SU-DHL-6 (cell line): Measurements from ENCODE around the gene CST9.

Experiments
- H2AFZ ChIP-seq: fragments of 200-600 bp; sonication (generic); 2 replicates; pipeline ENCODE4 v1.6.1; 2014; ENCODE audit warnings: low read depth, mild to moderate bottlenecking, moderate library complexity, mixed read lengths, antibody characterized with exemption, low read length; ENCODE audit not compliant: severe bottlenecking
- H3F3A ChIP-seq: fragments of 200-600 bp; shearing (Covaris generic); 2 replicates; pipeline ENCODE4 v1.6.0; 2016; ENCODE audit warnings: antibody characterized with exemption, mild to moderate bottlenecking; ENCODE audit not compliant: insufficient read depth
- H3K27ac ChIP-seq: fragments of 200-600 bp; sonication (generic); 2 replicates; pipeline ENCODE4 v1.5.1; 2016; ENCODE audit warnings: low read depth, mild to moderate bottlenecking, low read length, moderate library complexity, mixed read lengths
- H3K27me3 ChIP-seq: fragments of 200-600 bp; sonication (generic), shearing (Covaris generic); 2 replicates; pipeline ENCODE4 v1.6.0; 2014; ENCODE audit warnings: mild to moderate bottlenecking, low read length
- H3K36me3 ChIP-seq: fragments of 200-600 bp; sonication (generic); 2 replicates; pipeline ENCODE4 v1.6.1; 2014; ENCODE audit warnings: mild to moderate bottlenecking, low read length, mixed read lengths
- H3K4me2 ChIP-seq: fragments of 300-600, 200-600 bp; shearing (Covaris generic), sonication (generic); 2 replicates; pipeline ENCODE4 v1.6.0; 2014; ENCODE audit warnings: low read length, low read depth, mild to moderate bottlenecking; ENCODE audit not compliant: poor library complexity, severe bottlenecking
- H3K4me3 ChIP-seq: fragments of 200-600 bp; sonication (generic); 2 replicates; pipeline ENCODE4 v1.5.1; 2014; ENCODE audit warnings: antibody characterized with exemption, low read length, mild to moderate bottlenecking, mixed read lengths; ENCODE audit not compliant: insufficient read depth, poor library complexity, severe bottlenecking
- H3K79me2 ChIP-seq: fragments of 200-600 bp; sonication (generic); 2 replicates; pipeline ENCODE4 v1.6.1; 2014; ENCODE audit warnings: mild to moderate bottlenecking, low read length, moderate library complexity; ENCODE audit not compliant: insufficient read depth
- H3K9ac ChIP-seq: fragments of 200-600 bp; sonication (generic); 2 replicates; pipeline ENCODE4 v1.7.0; 2014; ENCODE audit warnings: mild to moderate bottlenecking, low read length
- H3K9me2 ChIP-seq: fragments of 200-600 bp; sonication (generic); replicated peaks from 2 replicates; pipeline ENCODE4 v1.6.1; 2014; ENCODE audit warnings: low read length; ENCODE audit not compliant: insufficient read depth
- H3K9me3 ChIP-seq: fragments of 200-600 bp; sonication (generic); 2 replicates; pipeline ENCODE4 v1.6.1; 2014; ENCODE audit warnings: low read length, mixed read lengths; ENCODE audit not compliant: insufficient read depth
- H4K20me1 ChIP-seq: fragments of 200-600 bp; sonication (generic); 2 replicates; pipeline ENCODE4 v1.6.1; 2014; ENCODE audit warnings: low read depth, mild to moderate bottlenecking, antibody characterized with exemption, low read length, moderate library complexity, mixed read lengths
- CTCF ChIP-seq: fragments of 200-600 bp; sonication (generic); IDR thresholded peaks from one replicate; pipeline ENCODE4 v1.5.1; 2017; ENCODE audit warnings: antibody characterized with exemption, mild to moderate bottlenecking, low read length, moderate library complexity; ENCODE audit not compliant: insufficient read depth, poor library complexity, severe bottlenecking
- EZH2phosphoT487 ChIP-seq: fragments of 200-600 bp; sonication (generic), shearing (Covaris generic); conservative IDR thresholded peaks from 2 replicates; pipeline ENCODE4 v1.6.1; 2018; ENCODE audit warnings: mild to moderate bottlenecking, antibody characterized with exemption, low read length, moderate library complexity, mixed read lengths

Gene CST9

DNA sequence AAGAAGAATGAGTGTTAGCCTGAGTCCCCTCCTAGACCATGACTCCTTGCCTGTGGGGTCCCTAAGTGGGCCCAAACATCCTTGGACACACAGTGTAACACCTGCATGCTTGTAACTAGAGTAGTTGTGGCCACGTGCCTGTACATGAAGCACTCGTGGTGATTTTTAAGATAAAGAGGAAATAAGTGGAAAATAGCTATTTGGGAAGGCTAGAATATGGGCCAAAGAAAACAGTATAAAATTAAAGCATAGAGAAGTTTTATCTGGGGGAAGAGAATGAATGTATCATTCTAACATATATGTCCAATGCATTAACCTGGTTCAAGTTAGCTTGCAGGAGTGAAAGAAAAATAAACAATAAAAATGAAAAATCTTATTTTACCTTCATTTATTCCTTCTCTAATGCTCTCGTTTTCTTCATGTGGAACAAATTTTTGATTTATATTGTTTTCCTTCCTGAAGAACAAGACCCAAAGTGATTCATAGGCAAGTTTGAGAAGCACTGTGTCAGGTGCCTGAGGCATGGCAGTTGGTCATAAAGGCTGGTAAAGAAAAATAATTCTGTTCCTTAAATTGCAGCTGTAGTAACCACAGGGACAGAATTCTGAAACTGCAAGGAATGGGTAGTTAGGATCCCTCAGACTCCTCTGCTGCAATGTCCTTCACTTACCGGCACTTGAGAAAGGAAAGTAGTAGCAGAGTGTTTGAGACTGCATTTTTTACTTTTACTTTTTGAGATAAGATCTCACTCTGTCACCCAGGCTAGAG, 40.6 kb upstream of the CST9 start:
- no peak overlapping the region for H3K9ac ChIP-seq
- no peaks in the 10 kb centered on the region for H4K20me1 ChIP-seq
- no peaks in the 10 kb centered on the region for H3K27me3 ChIP-seq
- H3K79me2 ChIP-seq, result no peaks in the 10 kb centered on the region
- H3K27ac ChIP-seq, result no peak overlapping the region
- H3K9me2 ChIP-seq, result no peaks in the 10 kb centered on the region
- no peaks in the 10 kb centered on the region for H3F3A ChIP-seq
- no peak overlapping the region for H3K4me2 ChIP-seq
- TF ChIP-seq EZH2phosphoT487, result no peak
- TF ChIP-seq CTCF, result no peak
- H3K36me3 ChIP-seq, result no peaks in the 10 kb centered on the region
- no peaks in the 10 kb centered on the region for H3K9me3 ChIP-seq
- H2AFZ ChIP-seq, result no peak overlapping the region
- H3K4me3 ChIP-seq, result no peak overlapping the region

- Histone ChIP-seq H3K9me2 (no peaks in the 10 kb centered on the region), H3K36me3 (no peaks in the 10 kb centered on the region), H3K4me2 (no peak overlapping the region), H3K27ac (no peak overlapping the region), H2AFZ (no peak overlapping the region), H3K79me2 (no peaks in the 10 kb centered on the region), H3K27me3 (no peaks in the 10 kb centered on the region), H3K9me3 (no peaks in the 10 kb centered on the region), H3K4me3 (no peak overlapping the region), H3K9ac (no peak overlapping the region), H3F3A (no peaks in the 10 kb centered on the region), H4K20me1 (no peaks in the 10 kb centered on the region)
- TF ChIP-seq CTCF (no peak), EZH2phosphoT487 (no peak)
Observed at GRCh38 chr20:23645575-23645974, 39.9 kb upstream of the CST9 start.

- H3K4me2 ChIP-seq, result no peak overlapping the region
- H3K27me3 ChIP-seq, result no peaks in the 10 kb centered on the region
- no peak overlapping the region for H2AFZ ChIP-seq
- H3K4me3 ChIP-seq, result no peak overlapping the region
- TF ChIP-seq EZH2phosphoT487, result no peak
- H3F3A ChIP-seq, result no peaks in the 10 kb centered on the region
- H3K36me3 ChIP-seq, result no peaks in the 10 kb centered on the region
- no peaks in the 10 kb centered on the region for H3K9me2 ChIP-seq
- H3K79me2 ChIP-seq, result no peaks in the 10 kb centered on the region
- H3K9ac ChIP-seq, result no peak overlapping the region
- no peaks in the 10 kb centered on the region for H4K20me1 ChIP-seq
- H3K9me3 ChIP-seq, result no peaks in the 10 kb centered on the region
- H3K27ac ChIP-seq, result no peak overlapping the region
Observed at GRCh38 chr20:23644164-23644563, 38.4 kb upstream of the CST9 start.

DNA sequence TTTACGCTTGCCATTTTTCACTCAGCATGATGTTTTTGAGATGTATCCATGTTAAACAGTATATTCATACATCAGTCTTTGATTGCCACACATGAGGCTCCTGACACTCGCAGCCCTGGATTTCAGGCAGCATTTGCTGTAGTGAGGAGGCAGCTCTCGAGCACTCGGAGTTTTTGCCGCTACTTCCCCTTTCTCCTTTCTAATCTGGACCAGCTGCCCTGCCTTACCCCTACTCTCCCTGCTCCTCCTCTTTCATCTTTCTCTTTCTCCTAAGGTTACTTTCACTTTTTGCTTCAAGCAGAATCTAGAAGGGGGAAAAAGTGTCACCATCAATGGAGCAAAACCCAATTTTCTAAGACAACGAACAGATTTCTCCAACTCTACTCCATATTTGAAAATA, 37.9 kb upstream of the CST9 start:
- Histone ChIP-seq H3K4me3 (no peak overlapping the region), H3K4me2 (no peak overlapping the region), H3K9ac (no peak overlapping the region), H3K79me2 (no peaks in the 10 kb centered on the region), H3K36me3 (no peaks in the 10 kb centered on the region), H3F3A (no peaks in the 10 kb centered on the region), H4K20me1 (no peaks in the 10 kb centered on the region), H3K27me3 (no peaks in the 10 kb centered on the region), H3K9me3 (no peaks in the 10 kb centered on the region), H3K9me2 (no peaks in the 10 kb centered on the region), H3K27ac (no peak overlapping the region), H2AFZ (no peak overlapping the region)
- TF ChIP-seq CTCF, result no peak
- TF ChIP-seq EZH2phosphoT487, result no peak
